GM13976 (cell line): ENCODE data around the gene ADGRL1.

ENCODE experiments used
- DNase-seq: peaks from one replicate; pipeline ENCODE4 v3.0.0; 2012; ENCODE audit warnings: low spot score
- in situ Hi-C: fragments of 300-500 bp; cut with MboI; formaldehyde crosslinking; loops from one replicate; pipeline ENCODE4 v1.12.0; 2022; ENCODE audit warnings: low sequenced_read_pairs, mixed read lengths, inconsistent platforms; ENCODE audit not compliant: unreplicated experiment
- TF ChIP-seq, protein P1 (sequence below): IDR thresholded peaks from 2 replicates; pipeline ENCODE4 v1.5.1; 2012; ENCODE audit warnings: borderline replicate concordance, mild to moderate bottlenecking; ENCODE audit not compliant: insufficient read depth; ENCODE audit errors: extremely low read depth, missing control alignments, control extremely low read depth

Gene ADGRL1

DNA sequence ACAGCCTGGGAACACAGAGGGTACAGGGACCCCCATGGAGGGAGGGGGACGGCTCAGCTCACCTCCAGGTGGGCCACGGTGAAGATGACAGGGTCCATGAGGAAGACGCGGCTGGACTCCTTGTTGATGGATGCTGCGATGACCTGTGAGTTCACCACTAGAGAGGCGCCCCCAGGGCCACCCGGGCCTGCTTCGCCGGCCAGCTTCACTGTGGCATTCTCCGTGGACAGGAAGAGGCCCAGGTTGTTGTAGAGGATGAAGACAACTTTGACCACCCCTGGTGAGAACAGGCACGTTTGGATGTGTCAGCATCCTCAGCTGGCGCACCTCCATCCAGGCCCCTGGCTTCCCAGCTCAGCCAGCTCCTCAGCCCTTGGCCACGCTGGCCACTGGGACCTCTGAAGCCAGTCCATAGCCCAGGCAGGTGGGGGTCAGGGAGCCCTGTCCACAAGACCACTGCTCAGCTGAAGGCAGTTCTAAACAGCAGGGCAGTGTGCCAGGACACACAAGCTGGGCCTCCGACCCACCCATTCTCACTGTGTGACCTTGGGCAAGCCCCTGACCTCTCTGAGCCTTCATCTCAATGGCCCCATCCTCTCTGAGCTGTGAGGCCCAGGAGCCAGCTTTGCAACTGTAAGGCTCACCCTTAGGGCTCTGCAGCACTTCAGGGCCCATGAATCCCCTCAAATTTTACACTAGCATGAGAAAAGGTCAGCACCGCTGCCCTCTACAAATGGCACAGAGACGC lies 47.5 kb downstream of the ADGRL1 start:
- TF ChIP-seq, protein P1, sequence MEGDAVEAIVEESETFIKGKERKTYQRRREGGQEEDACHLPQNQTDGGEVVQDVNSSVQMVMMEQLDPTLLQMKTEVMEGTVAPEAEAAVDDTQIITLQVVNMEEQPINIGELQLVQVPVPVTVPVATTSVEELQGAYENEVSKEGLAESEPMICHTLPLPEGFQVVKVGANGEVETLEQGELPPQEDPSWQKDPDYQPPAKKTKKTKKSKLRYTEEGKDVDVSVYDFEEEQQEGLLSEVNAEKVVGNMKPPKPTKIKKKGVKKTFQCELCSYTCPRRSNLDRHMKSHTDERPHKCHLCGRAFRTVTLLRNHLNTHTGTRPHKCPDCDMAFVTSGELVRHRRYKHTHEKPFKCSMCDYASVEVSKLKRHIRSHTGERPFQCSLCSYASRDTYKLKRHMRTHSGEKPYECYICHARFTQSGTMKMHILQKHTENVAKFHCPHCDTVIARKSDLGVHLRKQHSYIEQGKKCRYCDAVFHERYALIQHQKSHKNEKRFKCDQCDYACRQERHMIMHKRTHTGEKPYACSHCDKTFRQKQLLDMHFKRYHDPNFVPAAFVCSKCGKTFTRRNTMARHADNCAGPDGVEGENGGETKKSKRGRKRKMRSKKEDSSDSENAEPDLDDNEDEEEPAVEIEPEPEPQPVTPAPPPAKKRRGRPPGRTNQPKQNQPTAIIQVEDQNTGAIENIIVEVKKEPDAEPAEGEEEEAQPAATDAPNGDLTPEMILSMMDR = no peak
- in situ Hi-C loops = no loop called here
- no peak for DNase-seq

DNA sequence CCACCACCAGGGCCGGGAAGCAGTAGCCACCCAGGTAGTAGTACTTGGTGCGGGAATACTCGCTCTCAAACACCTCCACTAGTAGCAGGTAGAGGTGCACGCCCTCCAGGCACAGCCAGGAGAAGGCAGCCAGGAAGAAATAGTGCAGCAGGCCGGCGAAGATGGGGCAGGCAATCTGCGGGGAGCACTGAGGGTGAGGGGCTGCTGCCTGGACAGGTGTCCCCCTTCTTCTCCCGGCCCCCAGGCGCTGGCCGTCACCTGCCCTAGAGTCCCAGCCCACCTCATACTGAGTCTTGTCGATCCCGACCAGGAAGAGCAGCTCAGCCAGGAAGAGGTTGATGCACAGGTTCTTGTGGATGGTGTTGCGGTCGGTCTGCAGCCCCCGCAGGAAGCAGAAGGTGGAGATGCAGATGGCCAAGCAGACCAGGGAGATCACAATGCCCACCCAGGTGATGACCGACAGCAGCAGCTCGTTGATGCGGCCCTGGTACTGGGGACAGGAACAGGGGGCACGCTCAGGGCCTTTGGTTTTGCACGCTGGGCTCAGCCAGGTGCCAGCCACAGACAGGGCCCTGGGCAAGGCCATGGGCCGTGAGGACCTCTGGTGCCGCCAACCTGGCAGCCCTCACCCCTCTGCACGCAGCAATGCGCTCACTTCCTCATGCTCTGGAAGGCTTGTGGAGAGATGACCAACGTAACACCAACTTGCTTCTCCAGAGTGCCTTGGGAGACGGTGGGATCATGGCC lies 48.8 kb downstream of the ADGRL1 start:
- TF ChIP-seq, protein P1 = no peak
- in situ Hi-C loops = no loop called here
- no peak for DNase-seq

DNA sequence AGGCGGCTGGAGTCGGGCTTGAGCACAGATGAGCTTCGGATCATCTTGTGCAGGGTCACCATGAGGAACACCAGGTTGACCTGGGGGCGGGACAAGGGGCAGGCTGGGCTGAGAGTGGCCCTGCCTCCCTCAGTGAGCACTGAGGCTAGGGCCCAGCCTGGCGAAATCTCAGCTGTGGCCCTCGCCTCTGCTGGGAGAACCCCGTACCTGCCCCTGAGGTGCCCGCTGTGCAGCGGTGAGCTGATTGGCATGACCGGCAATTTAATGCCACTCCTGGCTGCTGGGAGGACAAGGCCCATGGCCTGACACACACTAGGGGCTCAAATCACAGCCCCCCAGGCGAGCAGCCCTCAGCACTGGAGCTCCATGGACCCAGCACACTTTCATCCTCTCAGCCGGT lies 49.8 kb downstream of the ADGRL1 start:
- TF ChIP-seq, protein P1 = no peak
- in situ Hi-C loops = no loop called here

DNA sequence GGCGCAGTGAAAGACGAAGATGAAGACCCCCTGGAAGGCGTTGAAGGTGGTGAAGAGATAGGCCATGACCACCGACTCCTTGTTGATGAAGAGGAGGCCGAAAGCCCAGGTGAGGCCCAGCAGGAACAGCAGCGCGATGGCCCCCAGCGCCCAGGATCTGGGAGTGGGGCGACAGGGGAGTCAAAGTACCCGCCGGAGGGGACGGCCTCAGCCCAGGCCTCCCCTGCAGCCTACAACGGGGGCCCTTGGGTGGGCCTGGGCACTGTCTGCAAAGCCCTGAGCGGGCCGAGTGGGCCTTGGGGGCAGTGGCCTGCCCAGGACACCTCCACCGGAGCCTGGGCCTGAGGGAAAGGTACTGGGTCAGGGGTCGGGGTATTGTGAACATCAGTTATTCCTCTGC lies 50.6 kb downstream of the ADGRL1 start:
- DNase-seq = no peak
- in situ Hi-C loops = no loop called here
- TF ChIP-seq, protein P1 = no peak

More for the DNA sequence above, 49.8 kb downstream of the ADGRL1 start:
- DNase-seq = no peak

GRCh38 chr19:14152713-14153112 lies 53.3 kb downstream of the ADGRL1 start:
- TF ChIP-seq, protein P1 = no peak
- in situ Hi-C loops = no loop called here
- no peak for DNase-seq

GRCh38 chr19:14150770-14151661 lies 55.0 kb downstream of the ADGRL1 start:
- no peak for DNase-seq
- TF ChIP-seq, protein P1 = no peak
- in situ Hi-C loops = no loop called here
